Esophagus squamous epithelium (tissue), 5 donors: ENCODE data around the gene EPC1. TPM values are rescaled to one million over a fixed set of nuclear protein-coding genes. Genes with fewer than 3 reads are reported as not detected.

Experiments used
- DNase-seq: peaks from one replicate; lab custom pipeline; 2025; lab: John Stamatoyannopoulos, UW
- H3K27ac ChIP-seq, 4 donors: fragments of 200-600 bp; sonication (generic); one replicate each; pipeline ENCODE4 v1.5.1; 2016 to 2019; ENCODE audit warnings: mild to moderate bottlenecking in 1 of 4
- H3K27me3 ChIP-seq, 4 donors: fragments of 200-600 bp; sonication (generic); 1 replicate in 3 of 4; 2 replicates in 1 of 4; pipeline versions ENCODE4 v1.5.1 to v1.6.0; 2017 to 2021; ENCODE audit warnings: antibody characterized with exemption in 1 of 4
- H3K36me3 ChIP-seq, 3 donors: fragments of 200-600 bp; sonication (generic); one replicate each; pipeline ENCODE4 v1.5.1; 2016 to 2019
- H3K4me1 ChIP-seq, 3 donors: fragments of 200-600 bp; sonication (generic); one replicate each; pipeline ENCODE4 v1.5.1; 2017 to 2019
- H3K4me3 ChIP-seq, 4 donors: fragments of 200-600 bp; sonication (generic); 1 replicate in 3 of 4; 2 replicates in 1 of 4; pipeline ENCODE4 v1.5.1; 2016 to 2019; ENCODE audit warnings: mild to moderate bottlenecking in 2 of 4, moderate library complexity in 1 of 4
- H3K9me3 ChIP-seq, 3 donors: fragments of 200-600 bp; sonication (generic); one replicate each; pipeline ENCODE4 v1.5.1; 2016 to 2019
- POLR2A ChIP-seq, 4 donors: fragments of 450-650 bp; IDR thresholded peaks; one replicate each; pipeline ENCODE4 v1.6.1; 2017; ENCODE audit warnings: antibody characterized with exemption in 4 of 4, mild to moderate bottlenecking in 4 of 4, moderate library complexity in 3 of 4
- WGBS, 2 donors: methylation state at CpG; one replicate each; pipeline ENCODE4 v1.1.5; 2018; 5-methylcytosine and 5-hydroxymethylcytosine counted together
- intact Hi-C: fragments of 100-400 bp; cut with DNase I; formaldehyde crosslinking; loops from one replicate; pipeline ENCODE4 v1.15.0; 2022
- total RNA-seq, 4 donors: library from RNA; depleted of rRNA; stranded (reverse); fragments of >200 nt; gene quantifications; one replicate each; pipeline ENCODE4 v1.1.0, GENCODE V29; 2016
- TF ChIP-seq, protein P1 (sequence below), 6 experiments: fragments of 450-650 bp in 4 of 6; fragments of 200-600 bp in 2 of 6; sonication (generic) in 2 of 6; IDR thresholded peaks; one replicate each; pipeline ENCODE4 v1.5.1; 2016 to 2019; ENCODE audit warnings: antibody characterized with exemption in 6 of 6, mild to moderate bottlenecking in 4 of 6, moderate library complexity in 4 of 6
- donor health status: DM: yes; HTN: yes; CAD: no.

EPC1 gene
- total RNA-seq, 4 donors from 2014 or later: 12.3 to 31.7 (median 21.7) TPM

- H3K27ac ChIP-seq: no peak overlapping the region
- no peaks in the 10 kb centered on the region for H3K36me3 ChIP-seq
- no peak for TF ChIP-seq POLR2A (IDR thresholded peaks at IDR 0.05)
- TF ChIP-seq, protein P1, sequence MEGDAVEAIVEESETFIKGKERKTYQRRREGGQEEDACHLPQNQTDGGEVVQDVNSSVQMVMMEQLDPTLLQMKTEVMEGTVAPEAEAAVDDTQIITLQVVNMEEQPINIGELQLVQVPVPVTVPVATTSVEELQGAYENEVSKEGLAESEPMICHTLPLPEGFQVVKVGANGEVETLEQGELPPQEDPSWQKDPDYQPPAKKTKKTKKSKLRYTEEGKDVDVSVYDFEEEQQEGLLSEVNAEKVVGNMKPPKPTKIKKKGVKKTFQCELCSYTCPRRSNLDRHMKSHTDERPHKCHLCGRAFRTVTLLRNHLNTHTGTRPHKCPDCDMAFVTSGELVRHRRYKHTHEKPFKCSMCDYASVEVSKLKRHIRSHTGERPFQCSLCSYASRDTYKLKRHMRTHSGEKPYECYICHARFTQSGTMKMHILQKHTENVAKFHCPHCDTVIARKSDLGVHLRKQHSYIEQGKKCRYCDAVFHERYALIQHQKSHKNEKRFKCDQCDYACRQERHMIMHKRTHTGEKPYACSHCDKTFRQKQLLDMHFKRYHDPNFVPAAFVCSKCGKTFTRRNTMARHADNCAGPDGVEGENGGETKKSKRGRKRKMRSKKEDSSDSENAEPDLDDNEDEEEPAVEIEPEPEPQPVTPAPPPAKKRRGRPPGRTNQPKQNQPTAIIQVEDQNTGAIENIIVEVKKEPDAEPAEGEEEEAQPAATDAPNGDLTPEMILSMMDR (IDR thresholded peaks at IDR 0.05): no peak
- no peaks in the 10 kb centered on the region for H3K27me3 ChIP-seq
- DNase-seq: no peak
- no peaks in the 10 kb centered on the region for H3K9me3 ChIP-seq
- peaks cover 11 to 68% (median 26%) of the 10 kb centered on the region in 3 donors for H3K4me1 ChIP-seq
- WGBS, 2 donors: 73 to 74% methylated on average over 17 to 18 of the region's 18 CpGs
- intact Hi-C loops: loop anchor here (5.0 kb wide), 1 partner anchor 91 kb away; no protein-coding TSS in a partner anchor
- peak overlapping the region in 1 of 4 donors; percentile 96 for H3K4me3 ChIP-seq
Measured at GRCh38 chr10:32348297-32349198, 1.6 kb upstream of the EPC1 start.

DNA sequence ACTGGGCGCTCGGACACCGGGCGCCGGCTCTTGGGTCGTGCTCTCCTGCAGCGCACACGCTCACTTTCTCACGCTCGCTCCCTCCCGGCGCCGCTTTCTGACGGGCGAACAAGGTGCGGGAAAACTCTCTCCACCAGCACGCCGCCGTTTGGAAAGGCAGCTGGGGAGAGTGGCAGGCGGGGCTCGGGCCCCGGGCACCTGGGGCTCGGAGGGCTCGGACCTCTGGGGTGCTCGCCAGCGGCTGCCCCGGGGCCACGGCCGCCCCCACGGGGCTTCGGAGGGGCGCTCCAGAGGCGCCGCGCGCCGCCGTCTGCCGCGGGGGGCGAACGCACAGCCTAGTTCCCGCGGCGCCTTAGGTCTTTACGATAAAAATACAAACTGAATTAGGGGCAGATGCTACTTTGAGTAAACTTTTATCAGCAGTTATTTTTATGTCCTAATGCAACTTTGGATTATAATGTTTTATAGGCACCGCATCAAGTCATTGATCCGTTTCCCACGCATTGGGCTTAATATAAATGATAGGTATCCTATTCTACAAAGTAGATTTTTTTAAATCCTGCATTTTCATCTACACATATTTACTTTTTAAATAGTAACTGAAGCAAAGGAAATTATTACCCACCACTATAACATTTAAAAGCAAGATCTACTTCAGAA, 535 bp upstream of the EPC1 start:
- no peak for DNase-seq
- H3K9me3 ChIP-seq: no peaks in the 10 kb centered on the region
- intact Hi-C loops: loop anchor here (5.0 kb wide), 1 partner anchor 90 kb away; no protein-coding TSS in a partner anchor
- H3K4me3 ChIP-seq: peak overlapping the region; percentile 94 to 99 (median 97)
- H3K4me1 ChIP-seq: peaks cover 11 to 68% (median 29%) of the 10 kb centered on the region in 3 donors
- H3K27ac ChIP-seq: peak overlapping the region; percentile 98 to 100 (median 100)
- no peaks in the 10 kb centered on the region for H3K36me3 ChIP-seq
- TF ChIP-seq POLR2A (IDR thresholded peaks at IDR 0.05): no peak
- TF ChIP-seq, protein P1 (IDR thresholded peaks at IDR 0.05): no peak
- H3K27me3 ChIP-seq: no peaks in the 10 kb centered on the region
- WGBS, 2 donors: 1% methylated on average over 9 to 11 of the region's 49 CpGs

- Histone ChIP-seq H3K27me3 (no peaks in the 10 kb centered on the region), H3K9me3 (no peaks in the 10 kb centered on the region), H3K4me3 (peak overlapping the region; percentile 94 to 99 (median 97)), H3K36me3 (no peaks in the 10 kb centered on the region), H3K4me1 (peaks cover 11 to 77% (median 39%) of the 10 kb centered on the region in 3 donors), H3K27ac (peak overlapping the region; percentile 98 to 100 (median 100))
- peak; percentile 88 for DNase-seq
- intact Hi-C loops: loop anchor here (5.0 kb wide), 1 partner anchor 89 kb away; no protein-coding TSS in a partner anchor
- WGBS, 2 donors: 0% methylated on average over 1 to 8 of the region's 30 CpGs
- TF ChIP-seq, protein P1 (IDR thresholded peaks at IDR 0.05): peak; percentile 93 to 100 (median 98)
- TF ChIP-seq POLR2A (IDR thresholded peaks at IDR 0.05): peak in 1 of 4 donors; percentile 43
Measured at GRCh38 chr10:32346134-32346550, 816 bp downstream of the EPC1 start.

- DNase-seq: no peak
- Histone ChIP-seq H3K27ac (no peak overlapping the region), H3K4me1 (peaks cover 16 to 93% (median 46%) of the 10 kb centered on the region in 3 donors), H3K27me3 (no peaks in the 10 kb centered on the region), H3K4me3 (no peak overlapping the region), H3K9me3 (no peaks in the 10 kb centered on the region), H3K36me3 (no peaks in the 10 kb centered on the region)
- TF ChIP-seq POLR2A (IDR thresholded peaks at IDR 0.05): no peak
- TF ChIP-seq, protein P1 (IDR thresholded peaks at IDR 0.05): no peak
- intact Hi-C loops: no loop called here
- WGBS, 2 donors: 46 to 64% methylated on average over 1 of the region's 1 CpG
Measured at GRCh38 chr10:32341596-32341995, 5.4 kb downstream of the EPC1 start.
